ENCODE measurements around the gene CLEC7A.

Gene CLEC7A

DNA sequence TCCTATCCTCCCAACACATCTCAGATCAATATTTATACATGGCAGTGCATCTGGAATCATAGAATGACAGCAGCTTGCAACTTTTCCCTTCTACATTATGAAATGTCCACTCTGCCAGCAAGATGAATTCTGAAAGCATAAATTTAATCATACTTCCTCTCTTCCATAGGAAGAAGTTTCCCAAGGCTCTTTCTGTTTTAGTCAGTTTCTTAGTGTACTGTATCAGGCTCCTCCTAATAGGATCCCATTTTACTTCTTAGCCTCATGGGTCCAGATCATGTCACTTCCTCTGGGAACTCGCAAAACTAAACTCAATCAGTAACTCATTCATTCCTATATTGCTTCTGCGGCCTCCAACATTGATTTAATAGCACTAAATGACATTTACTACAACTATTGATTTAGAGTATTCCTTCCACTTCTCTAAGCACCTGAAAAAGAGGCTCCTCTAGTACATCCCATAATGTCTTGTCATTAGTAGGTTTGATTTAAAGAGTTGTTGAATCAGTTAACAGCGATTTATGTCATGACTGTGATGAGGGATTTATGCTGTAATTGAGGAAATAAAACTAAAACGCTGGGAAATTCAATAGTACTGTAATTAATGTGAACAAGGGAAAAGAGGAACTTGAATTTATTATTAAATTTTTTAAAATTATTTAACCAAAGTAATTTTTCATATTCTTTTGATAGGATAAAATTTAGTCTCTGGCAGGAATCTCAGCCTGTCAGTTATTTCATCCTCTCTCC lies 35.2 kb downstream of the CLEC7A start:
- no peak for DNase-seq (ENCODE audit: low read depth in 2 of 2)

DNA sequence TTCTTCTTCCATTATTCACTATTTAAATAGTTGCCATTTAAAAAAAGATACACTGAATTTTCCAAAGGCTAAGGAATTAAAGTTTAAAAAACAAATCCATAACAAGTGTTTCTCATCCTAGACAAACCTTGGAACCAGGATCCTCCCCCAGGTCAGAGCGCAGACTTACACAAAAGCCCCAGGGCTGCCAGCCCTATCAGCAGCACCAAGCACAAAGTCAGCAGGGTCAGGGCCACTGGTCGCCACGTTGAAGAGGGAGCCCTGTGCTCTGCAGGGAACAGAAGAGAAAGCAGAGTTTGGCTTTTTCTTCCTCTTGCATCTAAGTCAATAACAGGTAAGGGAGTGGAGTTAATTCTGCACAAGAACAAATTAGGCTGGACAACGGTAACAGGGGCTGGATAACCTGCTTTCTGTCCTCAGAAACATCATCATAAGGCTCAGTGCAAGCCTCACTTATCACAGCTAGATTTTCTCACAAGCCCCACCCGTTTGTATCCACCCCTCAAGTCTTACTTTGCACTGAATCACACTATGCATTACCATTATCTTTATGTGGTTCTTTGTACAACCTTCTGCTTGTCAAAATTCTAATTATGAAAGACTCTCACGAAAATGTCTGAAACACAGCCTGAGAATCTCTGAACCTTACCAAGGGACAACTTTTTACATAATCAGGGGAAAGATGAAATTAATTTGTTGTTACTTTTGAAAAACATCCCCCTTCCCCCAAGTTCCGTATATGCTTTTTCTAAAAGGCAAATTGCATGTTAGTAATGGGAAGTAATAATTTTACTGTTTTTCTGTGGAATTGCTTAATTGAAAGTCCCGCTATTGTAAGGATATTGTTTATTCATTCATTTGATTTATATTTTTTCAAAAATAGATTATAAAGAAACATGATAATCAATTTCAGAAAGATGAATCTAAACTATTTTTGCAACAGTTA lies 40.8 kb downstream of the CLEC7A start:
- no peak for DNase-seq (ENCODE audit: low read depth in 2 of 2)

DNA sequence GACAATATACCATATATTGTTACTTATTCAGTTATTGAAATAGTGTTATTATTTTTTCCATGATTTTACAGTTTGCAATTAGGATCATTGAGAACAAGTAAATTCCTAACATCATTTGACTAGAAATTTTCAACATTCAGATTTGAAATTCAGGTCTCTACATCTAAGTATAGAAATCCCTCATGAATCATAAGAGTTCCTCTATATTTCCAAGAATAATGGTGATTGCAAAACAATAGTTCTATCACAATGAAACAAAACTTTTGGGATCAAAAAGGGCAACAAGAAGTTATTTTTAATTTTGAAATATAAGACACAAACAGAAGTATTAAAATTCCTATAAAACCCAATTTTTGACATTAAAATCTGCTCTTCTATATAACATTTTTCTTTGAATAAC lies 42.0 kb downstream of the CLEC7A start:
- DNase-seq (ENCODE audit: low read depth in 2 of 2), result no peak

DNA sequence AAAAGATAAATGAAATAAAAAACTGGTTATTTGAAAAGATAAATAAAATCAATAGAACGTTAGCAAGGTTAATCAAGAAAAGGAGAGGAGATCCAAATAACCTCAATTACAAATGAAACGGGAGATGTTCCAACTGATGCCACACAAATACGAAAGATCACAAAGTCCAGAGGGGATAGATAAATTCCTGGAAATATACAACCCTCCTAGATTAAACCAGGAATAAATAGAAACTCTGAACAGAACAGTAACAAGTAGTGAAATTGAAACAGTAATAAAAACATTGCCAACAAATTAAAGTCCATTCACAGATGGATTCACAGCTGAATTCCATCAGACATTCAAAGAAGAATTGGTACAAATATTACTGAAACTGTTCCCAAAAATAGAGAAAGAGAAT lies 43.6 kb downstream of the CLEC7A start:
- DNase-seq (ENCODE audit: low read depth in 2 of 2), result no peak

DNA sequence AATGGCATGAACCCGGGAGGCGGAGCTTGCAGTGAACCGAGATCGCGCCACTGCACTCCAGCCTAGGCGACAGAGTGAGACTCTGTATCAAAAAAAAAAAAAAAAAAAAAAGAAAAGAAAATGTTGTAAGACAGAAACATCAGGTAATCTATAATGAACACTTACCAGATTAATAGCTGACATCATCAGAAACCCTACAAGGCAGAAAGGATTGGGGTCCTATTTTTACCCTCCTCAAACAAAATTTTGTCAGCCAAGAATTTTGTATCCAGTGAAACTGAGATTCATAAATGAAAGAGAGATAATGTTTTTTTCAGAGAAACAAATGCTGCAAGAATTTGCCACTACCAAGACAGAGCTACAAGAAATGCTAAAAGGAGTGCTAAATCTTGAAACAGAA lies 45.3 kb downstream of the CLEC7A start:
- no peak for DNase-seq (ENCODE audit: low read depth in 2 of 2)

DNA sequence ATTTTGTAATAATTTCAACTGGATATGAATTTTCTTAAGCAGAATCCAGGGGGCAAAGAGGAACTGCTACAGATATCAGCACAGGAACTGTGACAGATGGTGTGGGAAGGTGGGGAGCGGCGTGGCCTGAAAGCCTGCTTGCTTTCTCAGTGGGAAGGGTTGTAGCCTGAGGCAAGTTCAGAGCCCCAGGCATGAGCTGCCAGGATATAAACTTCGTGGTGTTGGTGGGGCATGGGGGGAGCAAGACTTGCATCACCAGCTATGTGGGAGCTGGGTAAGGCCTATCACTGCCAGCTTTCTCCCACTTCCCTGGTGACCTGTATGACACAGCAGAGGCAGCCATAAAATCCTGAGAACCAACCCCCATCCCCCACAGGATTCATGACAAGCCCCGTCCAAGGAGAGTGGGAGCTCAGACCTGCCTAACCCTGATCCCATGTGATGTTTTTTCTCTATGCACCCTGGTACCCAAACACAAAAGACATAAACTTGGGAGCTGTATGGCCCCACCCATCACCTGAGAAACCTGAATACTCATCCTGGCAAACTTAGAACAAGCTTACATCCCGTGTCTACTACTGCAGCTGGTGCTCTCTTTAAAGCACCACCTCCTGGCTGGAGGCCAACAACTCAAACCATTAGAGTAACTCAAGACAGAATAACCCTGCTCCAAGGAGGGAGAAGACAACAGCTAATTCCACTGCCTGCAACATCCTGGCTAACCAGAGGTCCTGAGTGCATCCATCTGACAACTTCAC lies 47.7 kb downstream of the CLEC7A start:
- no peak for DNase-seq (ENCODE audit: low read depth in 2 of 2)

DNA sequence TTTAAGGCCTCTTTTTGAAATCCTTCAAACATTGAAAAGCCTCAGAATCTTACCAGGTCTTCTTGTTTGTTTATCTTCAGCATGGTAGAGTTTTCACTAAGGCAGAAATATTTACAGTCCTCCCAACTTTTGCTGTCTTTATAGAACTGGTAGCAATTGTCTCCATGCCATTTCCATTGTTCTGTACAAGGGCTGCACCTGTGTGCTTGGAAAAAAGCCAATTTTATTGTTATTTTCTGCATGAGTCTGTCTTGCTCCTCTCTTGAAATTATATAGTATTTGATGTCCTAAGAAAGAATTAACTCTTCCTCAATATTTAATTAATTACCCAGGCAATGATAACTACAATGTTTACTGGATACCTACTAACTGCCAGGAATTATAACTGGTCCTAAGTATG lies 54.5 kb downstream of the CLEC7A start:
- no peak for DNase-seq (ENCODE audit: low read depth in 2 of 2)

DNA sequence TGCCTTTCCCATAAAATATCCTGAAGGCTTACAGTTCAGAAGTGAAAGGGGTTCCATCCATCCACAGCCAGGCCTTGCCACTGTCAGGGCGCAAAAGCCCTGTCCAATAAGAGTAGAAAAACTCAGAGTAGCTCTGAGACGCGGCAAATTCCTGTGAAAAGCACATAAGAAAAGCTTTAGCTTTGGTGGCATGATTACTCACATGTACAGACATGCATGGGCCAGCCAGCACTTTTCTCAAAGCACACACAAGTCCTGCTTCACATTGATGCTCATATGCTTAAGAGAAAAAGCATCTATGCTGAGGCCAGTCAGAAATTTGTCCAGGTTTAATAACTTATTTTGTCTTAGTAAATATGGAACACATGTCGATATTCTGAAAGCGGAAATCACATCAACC lies 56.7 kb downstream of the CLEC7A start:
- DNase-seq (ENCODE audit: low read depth in 2 of 2), result no peak

DNA sequence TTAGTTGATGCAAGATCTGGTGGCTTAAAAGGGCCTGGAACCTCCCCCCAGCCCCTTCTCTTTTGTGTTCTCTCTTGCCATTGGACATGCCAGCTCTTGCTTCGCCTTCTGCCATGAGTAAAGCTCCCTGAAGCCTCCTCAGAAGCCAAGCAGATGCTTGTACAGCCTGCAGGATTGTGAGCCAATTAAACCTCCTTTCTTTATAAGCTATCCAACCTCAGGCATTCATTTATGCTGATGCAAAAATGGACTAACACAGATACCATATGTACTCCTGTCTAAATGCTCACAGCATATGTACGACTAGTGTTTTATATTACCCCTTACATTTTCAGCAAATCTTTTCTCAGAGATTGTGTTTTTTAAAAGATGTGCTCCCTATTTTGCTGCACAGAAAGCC lies 57.9 kb downstream of the CLEC7A start:
- no peak for DNase-seq (ENCODE audit: low read depth in 2 of 2)

DNA sequence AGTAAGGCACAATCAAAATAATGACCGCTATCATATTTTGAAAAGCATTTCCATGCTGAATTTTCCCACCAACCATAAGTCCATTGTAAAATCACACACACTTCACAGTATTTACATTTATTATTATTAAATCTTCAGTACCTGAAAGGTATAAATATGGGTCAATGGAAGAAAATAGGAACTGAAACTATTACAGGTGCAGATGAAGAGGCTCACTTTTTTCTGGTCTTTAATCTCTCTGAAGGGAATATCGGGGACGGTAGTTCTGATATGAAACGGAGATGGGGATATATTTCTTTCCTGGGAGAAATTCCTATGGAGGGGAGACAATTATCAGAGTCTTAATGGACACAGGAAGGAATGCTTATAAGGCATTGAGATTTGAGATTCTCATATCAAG lies 59.6 kb downstream of the CLEC7A start:
- no peak for DNase-seq (ENCODE audit: low read depth in 2 of 2)

DNA sequence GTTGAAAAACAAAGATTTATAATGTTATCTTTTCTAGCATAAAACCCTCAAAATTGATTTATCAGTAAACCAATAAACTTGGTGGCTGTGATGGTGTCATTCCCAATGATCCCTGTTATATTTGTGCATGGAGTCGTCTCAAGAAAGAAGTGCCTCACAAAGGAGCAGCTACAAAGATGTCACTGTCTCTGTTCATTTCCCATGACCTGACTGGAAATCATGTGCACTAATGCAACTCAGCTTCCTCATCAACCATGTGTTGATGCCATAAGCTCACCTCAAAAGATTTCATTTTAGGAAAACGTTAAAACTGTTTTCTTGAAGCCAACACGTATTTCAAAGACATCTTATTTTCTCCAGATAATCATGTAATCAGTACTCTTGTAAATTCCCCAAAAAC lies 60.0 kb downstream of the CLEC7A start:
- no peak for DNase-seq (ENCODE audit: low read depth in 2 of 2)

DNA sequence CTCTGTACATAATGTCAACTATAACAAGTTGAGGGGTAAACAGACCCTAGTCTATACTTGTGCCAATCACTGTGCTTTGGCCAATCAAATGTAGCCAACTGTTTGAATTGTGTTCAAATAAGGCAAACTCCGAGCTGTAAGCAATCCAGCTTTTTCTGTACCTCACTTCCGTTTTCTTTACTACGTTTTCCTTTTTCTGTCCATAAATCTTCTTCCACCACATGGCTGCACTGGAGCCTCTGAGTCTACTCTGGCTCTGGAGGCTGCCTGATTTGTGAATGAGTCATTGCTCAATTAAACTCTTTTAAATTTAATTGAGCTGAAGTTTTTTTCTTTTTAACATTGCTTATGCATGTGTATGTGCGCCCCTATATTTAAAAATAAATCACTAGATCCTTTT lies 60.9 kb downstream of the CLEC7A start:
- DNase-seq (ENCODE audit: low read depth in 2 of 2), result no peak

DNA sequence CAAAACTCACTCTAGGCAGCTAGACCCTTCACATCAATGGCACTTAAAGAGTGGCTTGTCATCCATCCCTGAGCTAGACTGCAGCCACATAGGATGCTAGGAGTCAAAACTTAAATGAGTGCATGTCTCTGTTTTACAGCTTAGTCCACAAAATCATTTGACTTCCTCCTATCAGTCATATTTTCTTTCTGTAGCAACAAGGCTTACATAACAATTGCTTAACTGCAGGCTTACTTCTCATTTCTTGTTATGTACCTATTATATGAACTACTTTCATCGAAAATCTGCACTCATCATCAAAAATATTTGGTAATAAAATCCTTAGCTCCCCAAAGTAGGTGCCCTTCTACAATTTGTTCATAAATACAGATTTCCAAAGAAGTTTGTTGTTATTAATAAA lies 61.4 kb downstream of the CLEC7A start:
- DNase-seq (ENCODE audit: low read depth in 2 of 2), result no peak

DNA sequence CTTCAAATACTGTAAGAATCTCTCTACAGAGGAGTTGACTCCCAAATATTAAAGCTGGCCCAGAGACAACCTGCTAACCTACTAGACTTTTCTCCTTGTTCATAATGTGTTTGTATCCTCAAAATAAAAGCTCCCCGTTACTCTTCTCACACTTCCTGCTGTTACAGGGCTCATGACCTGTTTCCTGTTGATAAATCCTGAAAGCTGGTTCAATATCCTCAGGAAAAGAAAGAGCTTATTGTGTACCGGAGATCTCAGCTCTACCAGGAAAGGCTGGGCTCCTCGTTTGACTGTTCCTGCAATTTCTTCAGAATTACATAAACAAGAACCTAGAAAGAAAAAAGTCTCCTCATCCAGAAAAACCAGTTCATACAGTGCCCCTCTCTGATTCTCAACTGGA lies 62.1 kb downstream of the CLEC7A start:
- DNase-seq (ENCODE audit: low read depth in 2 of 2), result no peak

DNA sequence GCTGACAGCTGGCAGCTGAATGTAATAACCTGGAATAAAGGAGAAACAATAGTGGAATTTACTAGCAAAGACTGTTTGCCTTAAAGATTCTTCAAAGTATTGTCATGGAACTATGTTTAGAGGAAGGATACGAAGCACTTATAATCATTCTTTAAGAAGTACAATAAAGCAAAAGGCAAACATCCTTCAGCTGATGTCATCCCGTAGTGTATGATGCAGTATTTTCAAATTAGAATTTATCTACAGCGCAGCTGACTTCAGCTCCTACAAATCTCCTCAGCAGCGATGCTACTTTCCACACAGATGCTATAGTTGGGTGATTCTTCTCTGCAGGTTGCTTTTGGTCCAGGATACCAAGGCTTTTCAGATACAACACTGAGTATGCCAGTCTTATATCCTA lies 62.7 kb downstream of the CLEC7A start:
- no peak for DNase-seq (ENCODE audit: low read depth in 2 of 2)

All from stimulated activated CD4-positive, alpha-beta T cell treated with anti-CD3 and anti-CD28 coated beads, Interleukin-4, amount 100 ng/mL, for 48 hours (primary cell).